Measurements from ENCODE around the gene ZBTB48. TPM values are rescaled to one million over a fixed set of nuclear protein-coding genes. Genes with fewer than 3 reads are reported as not detected.

Gene ZBTB48
- total and polyA plus RNA-seq, 7 donors: 3.7 to 16.6 (median 11.8) TPM

DNA sequence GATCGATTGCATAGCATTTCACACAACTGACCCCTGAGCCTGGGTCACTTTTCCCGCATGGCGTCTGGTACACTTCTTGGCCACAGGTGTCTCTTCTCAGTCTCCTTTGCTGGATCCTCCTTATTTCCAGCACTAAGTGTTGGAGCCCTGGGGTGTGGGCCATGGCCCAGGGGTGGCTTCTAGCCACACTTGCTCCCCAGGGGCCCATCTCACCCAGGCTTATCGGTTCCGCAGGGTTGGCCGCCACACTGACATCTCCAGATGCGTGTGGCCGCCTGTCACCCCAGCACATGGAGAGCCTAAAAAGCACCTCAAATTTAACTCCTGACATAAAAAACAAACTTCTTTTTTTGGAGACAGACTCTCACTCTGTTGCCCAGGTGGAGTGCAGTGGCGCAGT lies 47.2 kb downstream of the ZBTB48 start:
- H3K36me3 ChIP-seq (ENCODE audit: insufficient read depth in 1 of 2, low read depth in 1 of 2): peaks cover 0 to 72% of the 10 kb centered on the region in 2 donors
- TF ChIP-seq, protein P1, sequence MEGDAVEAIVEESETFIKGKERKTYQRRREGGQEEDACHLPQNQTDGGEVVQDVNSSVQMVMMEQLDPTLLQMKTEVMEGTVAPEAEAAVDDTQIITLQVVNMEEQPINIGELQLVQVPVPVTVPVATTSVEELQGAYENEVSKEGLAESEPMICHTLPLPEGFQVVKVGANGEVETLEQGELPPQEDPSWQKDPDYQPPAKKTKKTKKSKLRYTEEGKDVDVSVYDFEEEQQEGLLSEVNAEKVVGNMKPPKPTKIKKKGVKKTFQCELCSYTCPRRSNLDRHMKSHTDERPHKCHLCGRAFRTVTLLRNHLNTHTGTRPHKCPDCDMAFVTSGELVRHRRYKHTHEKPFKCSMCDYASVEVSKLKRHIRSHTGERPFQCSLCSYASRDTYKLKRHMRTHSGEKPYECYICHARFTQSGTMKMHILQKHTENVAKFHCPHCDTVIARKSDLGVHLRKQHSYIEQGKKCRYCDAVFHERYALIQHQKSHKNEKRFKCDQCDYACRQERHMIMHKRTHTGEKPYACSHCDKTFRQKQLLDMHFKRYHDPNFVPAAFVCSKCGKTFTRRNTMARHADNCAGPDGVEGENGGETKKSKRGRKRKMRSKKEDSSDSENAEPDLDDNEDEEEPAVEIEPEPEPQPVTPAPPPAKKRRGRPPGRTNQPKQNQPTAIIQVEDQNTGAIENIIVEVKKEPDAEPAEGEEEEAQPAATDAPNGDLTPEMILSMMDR (IDR thresholded peaks at IDR 0.05): no peak
- no peak overlapping the region for H3K27ac ChIP-seq
- H3K4me3 ChIP-seq: no peak overlapping the region
- no peaks in the 10 kb centered on the region for H3K9me3 ChIP-seq
- intact Hi-C loops (cut with DNase I): no loop called here
- WGBS, 3 donors: 85 to 97% (median 94%) methylated on average over 9 of the region's 9 CpGs
- no peak for ATAC-seq
- DNase-seq: no peak
- no peaks in the 10 kb centered on the region for H3K27me3 ChIP-seq (ENCODE audit: insufficient read depth in 3 of 3, low read length in 2 of 3)
- H3K4me1 ChIP-seq: peaks cover 12% of the 10 kb centered on the region

DNA sequence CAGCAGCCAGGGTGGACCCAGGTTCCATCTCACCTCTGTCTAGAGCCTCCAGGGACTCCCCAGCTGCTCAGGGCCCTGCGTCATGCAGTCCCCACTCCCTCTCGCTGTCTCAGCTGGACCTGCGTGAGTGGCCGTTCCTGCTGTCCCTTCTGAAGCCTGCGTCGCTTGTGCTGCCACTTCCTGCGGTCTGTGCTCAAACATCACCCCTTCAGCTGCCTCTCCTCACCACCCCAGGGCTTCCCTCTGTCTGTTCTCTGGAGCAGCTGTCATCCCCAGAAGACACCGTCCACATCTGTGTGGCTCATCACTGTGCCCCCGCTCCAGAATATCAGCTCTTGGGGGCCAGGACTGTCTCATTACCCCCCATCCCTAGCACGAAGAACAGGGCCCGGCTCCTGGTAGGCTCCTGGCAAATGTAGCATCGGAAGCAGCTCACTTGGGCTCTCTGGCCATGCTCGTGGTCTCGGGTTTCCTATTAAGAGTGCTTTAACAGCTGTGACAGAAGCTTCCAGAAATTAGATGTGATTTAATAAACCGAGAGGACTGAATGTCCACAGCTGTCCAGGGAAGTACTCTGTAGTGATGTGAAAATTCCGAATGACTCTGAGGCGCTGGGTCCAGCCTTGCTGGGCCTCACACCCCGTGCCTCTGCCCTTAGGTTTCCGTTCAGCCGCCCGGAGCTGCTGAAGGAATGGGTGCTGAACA lies 48.2 kb downstream of the ZBTB48 start:
- intact Hi-C loops (cut with DNase I): no loop called here
- TF ChIP-seq, protein P1 (IDR thresholded peaks at IDR 0.05): no peak
- WGBS, 3 donors: 51 to 72% (median 54%) methylated on average over 21 of the region's 21 CpGs
- ATAC-seq: no peak
- no peaks in the 10 kb centered on the region for H3K9me3 ChIP-seq
- H3K27me3 ChIP-seq (ENCODE audit: insufficient read depth in 3 of 3, low read length in 2 of 3): no peaks in the 10 kb centered on the region
- H3K4me1 ChIP-seq: peaks cover 12% of the 10 kb centered on the region
- peaks cover 0 to 72% of the 10 kb centered on the region in 2 donors for H3K36me3 ChIP-seq (ENCODE audit: insufficient read depth in 1 of 2, low read depth in 1 of 2)
- no peak for DNase-seq
- H3K27ac ChIP-seq: no peak overlapping the region
- no peak overlapping the region for H3K4me3 ChIP-seq

DNA sequence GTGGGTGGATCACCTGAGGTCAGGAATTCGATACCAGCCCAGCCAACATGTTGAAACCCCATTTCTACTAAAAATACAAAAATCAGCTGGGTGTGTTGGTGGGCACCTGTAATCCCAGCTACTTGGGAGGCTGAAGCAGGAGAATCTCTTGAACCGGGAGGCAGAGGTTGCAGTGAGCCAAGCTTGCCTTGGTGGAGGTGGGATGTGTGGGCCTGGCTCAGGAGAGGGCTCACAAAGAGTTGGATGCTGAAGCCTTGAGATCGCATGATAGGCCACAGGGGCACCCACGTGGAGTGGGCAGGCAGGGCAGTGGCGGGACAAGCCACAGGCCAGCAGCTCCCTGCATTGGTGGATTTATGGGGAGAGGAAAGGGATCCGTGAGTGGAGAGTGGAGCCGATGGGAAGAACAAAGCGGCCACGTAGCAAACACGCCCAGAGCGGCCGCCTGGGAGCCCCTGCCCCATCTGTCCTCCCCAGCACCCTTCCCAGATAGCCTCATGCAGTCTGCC lies 49.2 kb downstream of the ZBTB48 start:
- DNase-seq: no peak
- Histone ChIP-seq H3K4me3 (no peak overlapping the region), H3K27ac (no peak overlapping the region), H3K9me3 (no peaks in the 10 kb centered on the region), H3K36me3 (ENCODE audit: insufficient read depth in 1 of 2, low read depth in 1 of 2) (peaks cover 0 to 72% of the 10 kb centered on the region in 2 donors), H3K27me3 (ENCODE audit: insufficient read depth in 3 of 3, low read length in 2 of 3) (no peaks in the 10 kb centered on the region), H3K4me1 (peaks cover 12% of the 10 kb centered on the region)
- WGBS, 3 donors: 84 to 90% (median 88%) methylated on average over 12 of the region's 12 CpGs
- no peak for ATAC-seq
- TF ChIP-seq, protein P1 (IDR thresholded peaks at IDR 0.05): no peak
- intact Hi-C loops (cut with DNase I): no loop called here

DNA sequence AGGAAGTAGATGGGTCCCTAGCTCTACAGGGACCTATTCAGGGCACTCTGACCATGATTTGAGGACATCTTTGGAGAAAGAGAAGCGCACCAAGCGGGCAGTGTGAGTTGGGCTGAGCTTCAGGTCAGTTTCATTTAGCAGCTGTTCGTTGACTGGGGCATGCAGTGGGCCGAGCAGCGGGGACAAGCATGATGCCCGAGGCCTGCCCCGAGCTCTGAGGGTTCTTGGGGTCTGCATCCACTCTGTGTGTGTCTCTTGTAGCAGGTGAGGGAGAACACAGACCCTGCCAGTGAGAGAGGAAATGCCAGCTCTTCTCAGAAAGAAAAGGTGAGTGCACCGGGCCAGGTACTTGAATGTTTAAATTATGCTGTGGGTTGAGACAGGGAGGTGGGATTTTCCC lies 50.2 kb downstream of the ZBTB48 start:
- 86 to 93% (median 88%) methylated on average over 8 of the region's 8 CpGs for WGBS, 3 donors
- ATAC-seq (no peak), DNase-seq (no peak)
- H3K4me1 ChIP-seq: peaks cover 12% of the 10 kb centered on the region
- TF ChIP-seq, protein P1 (IDR thresholded peaks at IDR 0.05): no peak
- no peak overlapping the region for H3K4me3 ChIP-seq
- intact Hi-C loops (cut with DNase I): no loop called here
- no peaks in the 10 kb centered on the region for H3K27me3 ChIP-seq (ENCODE audit: insufficient read depth in 3 of 3, low read length in 2 of 3)
- H3K9me3 ChIP-seq: no peaks in the 10 kb centered on the region
- H3K36me3 ChIP-seq (ENCODE audit: insufficient read depth in 1 of 2, low read depth in 1 of 2): peaks cover 0 to 80% of the 10 kb centered on the region in 2 donors
- no peak overlapping the region for H3K27ac ChIP-seq
